ENCODE results near the gene ITGA2. TPM values are rescaled to one million over a fixed set of nuclear protein-coding genes. Genes with fewer than 3 reads are reported as not detected.

Gene ITGA2
- total RNA-seq, 1 donor from 2014 or later, result 3.1 TPM

DNA sequence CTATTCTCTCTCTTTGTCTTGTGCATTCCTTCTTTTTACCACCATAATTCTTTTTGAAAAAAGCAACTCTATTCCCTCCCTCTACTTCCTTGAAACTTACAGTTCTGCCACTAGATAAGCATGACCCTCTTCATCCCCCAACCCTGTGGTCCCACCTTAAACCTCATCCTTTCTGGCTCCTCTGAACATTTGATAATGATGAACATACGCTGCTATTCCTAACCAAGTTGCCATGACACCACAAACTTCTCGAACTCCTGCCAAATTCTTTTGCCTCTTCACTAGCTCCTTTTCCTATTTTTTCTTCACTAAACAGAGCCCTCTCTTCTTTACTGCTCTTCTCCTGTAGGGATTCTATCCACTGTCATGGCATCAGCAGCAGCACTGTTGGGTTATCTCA is 63.3 kb downstream of the ITGA2 start:
- H3K4me3 Mint-ChIP-seq, result no peak overlapping the region
- H3K4me1 Mint-ChIP-seq (ENCODE audit: low read depth), result peaks cover 5% of the 10 kb centered on the region
- H3K36me3 Mint-ChIP-seq (ENCODE audit: low read depth), result peaks cover 15% of the 10 kb centered on the region
- H3K27me3 Mint-ChIP-seq (ENCODE audit: insufficient read depth), result peaks cover 5% of the 10 kb centered on the region
- DNase-seq (ENCODE audit: low spot score), result no peak
- intact Hi-C loops (cut with micrococcal nuclease), result no loop called here
- no peaks in the 10 kb centered on the region for H3K9me3 Mint-ChIP-seq
- no peak overlapping the region for H3K27ac Mint-ChIP-seq

DNA sequence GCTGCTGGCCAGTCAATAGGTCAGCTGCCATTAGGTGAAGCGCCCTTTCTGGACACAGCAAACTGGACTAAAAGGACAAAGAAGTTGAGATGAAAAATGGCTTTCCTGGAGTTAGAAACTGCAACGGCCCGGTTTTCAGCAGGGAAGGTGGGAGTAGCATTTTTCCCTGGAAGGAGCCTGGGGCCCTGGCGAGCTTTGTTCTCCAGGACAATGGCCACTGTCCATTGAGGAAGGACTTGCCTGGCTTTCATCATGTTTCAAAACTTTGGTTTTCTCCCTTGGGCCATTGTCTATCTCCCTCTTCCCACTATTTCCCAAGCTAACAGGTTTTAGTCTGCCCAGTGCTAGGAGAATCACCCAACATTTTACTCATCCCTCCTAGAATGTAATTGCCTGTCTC is 64.2 kb downstream of the ITGA2 start:
- no peaks in the 10 kb centered on the region for H3K9me3 Mint-ChIP-seq
- H3K4me3 Mint-ChIP-seq, result no peak overlapping the region
- peaks cover 6% of the 10 kb centered on the region for H3K27me3 Mint-ChIP-seq (ENCODE audit: insufficient read depth)
- intact Hi-C loops (cut with micrococcal nuclease), result no loop called here
- H3K36me3 Mint-ChIP-seq (ENCODE audit: low read depth), result peaks cover 17% of the 10 kb centered on the region
- DNase-seq (ENCODE audit: low spot score), result no peak
- no peak overlapping the region for H3K27ac Mint-ChIP-seq
- no peaks in the 10 kb centered on the region for H3K4me1 Mint-ChIP-seq (ENCODE audit: low read depth)

DNA sequence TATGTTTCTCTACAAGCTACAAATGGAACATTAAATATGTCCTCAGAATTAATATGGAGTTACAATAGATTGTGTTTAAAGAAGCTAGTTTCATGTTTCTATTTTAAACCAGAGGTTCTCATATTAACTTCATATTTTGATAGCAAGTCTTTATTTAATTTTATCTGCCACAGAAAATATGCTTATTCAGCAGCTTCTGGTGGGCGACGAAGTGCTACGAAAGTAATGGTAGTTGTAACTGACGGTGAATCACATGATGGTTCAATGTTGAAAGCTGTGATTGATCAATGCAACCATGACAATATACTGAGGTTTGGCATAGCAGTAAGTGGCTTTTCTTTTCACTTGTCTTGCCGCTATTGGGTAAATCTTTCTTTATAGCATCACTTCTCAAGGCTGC is 66.2 kb downstream of the ITGA2 start:
- H3K27ac Mint-ChIP-seq, result no peak overlapping the region
- intact Hi-C loops (cut with micrococcal nuclease), result no loop called here
- no peak overlapping the region for H3K4me3 Mint-ChIP-seq
- peaks cover 22% of the 10 kb centered on the region for H3K36me3 Mint-ChIP-seq (ENCODE audit: low read depth)
- no peaks in the 10 kb centered on the region for H3K9me3 Mint-ChIP-seq
- DNase-seq (ENCODE audit: low spot score), result no peak
- peaks cover 5% of the 10 kb centered on the region for H3K27me3 Mint-ChIP-seq (ENCODE audit: insufficient read depth)
- H3K4me1 Mint-ChIP-seq (ENCODE audit: low read depth), result no peaks in the 10 kb centered on the region

DNA sequence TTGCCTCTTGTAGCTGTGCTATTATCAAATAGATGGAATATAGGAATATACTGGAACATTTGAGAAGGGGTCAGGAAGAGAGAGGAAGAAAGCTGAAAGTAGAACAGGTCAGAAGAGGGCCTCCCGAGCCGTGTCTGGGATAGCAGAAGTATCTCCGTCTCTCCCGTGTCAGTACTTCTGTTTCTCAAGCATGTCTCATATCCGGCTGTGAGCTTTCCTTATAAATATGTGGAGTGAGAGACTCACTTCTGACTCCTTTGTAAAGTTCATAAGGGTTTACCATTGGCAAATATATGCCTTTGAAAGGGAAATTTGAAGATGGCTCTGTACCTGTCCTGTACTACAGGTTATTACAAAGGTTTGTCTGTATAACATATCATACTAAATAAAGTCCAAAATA is 70.1 kb downstream of the ITGA2 start:
- Mint-ChIP-seq H3K9me3 (no peaks in the 10 kb centered on the region), H3K27ac (no peak overlapping the region), H3K36me3 (ENCODE audit: low read depth) (peaks cover 35% of the 10 kb centered on the region), H3K27me3 (ENCODE audit: insufficient read depth) (peaks cover 4% of the 10 kb centered on the region), H3K4me1 (ENCODE audit: low read depth) (no peaks in the 10 kb centered on the region), H3K4me3 (no peak overlapping the region)
- DNase-seq (ENCODE audit: low spot score), result no peak
- intact Hi-C loops (cut with micrococcal nuclease), result no loop called here

DNA sequence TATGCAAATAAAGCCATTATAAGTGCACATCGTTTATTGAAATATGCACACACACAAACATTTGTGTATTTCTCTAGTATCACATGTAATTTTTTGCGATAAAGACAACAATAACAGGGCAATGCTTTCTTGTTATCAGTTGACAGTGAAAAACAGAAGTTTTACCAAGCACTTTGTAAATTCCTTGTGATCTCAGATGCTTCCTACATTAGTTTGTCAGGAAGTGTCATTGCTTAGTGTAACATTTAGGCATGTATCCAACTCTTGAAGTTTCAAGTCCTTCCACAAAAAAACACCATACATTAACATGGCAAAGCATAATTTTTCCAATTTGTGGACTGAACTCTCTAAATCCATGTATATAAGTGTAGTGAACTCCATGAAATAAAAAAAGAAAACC is 74.0 kb downstream of the ITGA2 start:
- Mint-ChIP-seq H3K9me3 (no peaks in the 10 kb centered on the region), H3K4me1 (ENCODE audit: low read depth) (peaks cover 13% of the 10 kb centered on the region), H3K36me3 (ENCODE audit: low read depth) (peaks cover 53% of the 10 kb centered on the region), H3K27me3 (ENCODE audit: insufficient read depth) (peaks cover 1% of the 10 kb centered on the region), H3K4me3 (no peak overlapping the region), H3K27ac (no peak overlapping the region)
- DNase-seq (ENCODE audit: low spot score), result no peak
- intact Hi-C loops (cut with micrococcal nuclease), result no loop called here

DNA sequence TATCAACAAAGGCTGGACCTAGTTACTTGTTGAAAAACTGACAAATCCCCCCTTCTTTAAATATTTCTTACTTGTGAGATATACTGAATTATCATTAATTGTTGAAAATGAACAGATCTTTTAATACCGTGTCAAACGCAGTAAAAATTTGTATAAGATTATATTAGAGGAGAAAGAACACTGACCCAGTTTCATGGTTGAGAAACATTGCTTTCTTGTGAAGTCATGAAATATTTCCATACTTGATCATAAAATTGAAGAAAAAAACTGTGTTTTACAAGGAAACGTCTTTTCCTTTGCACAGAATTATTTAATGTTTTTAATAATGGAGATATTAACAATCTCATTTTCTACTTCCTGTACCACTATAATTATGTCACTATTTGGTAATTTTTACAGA is 74.6 kb downstream of the ITGA2 start:
- peaks cover 13% of the 10 kb centered on the region for H3K4me1 Mint-ChIP-seq (ENCODE audit: low read depth)
- H3K36me3 Mint-ChIP-seq (ENCODE audit: low read depth), result peaks cover 53% of the 10 kb centered on the region
- no peaks in the 10 kb centered on the region for H3K9me3 Mint-ChIP-seq
- intact Hi-C loops (cut with micrococcal nuclease), result no loop called here
- H3K4me3 Mint-ChIP-seq, result no peak overlapping the region
- no peak for DNase-seq (ENCODE audit: low spot score)
- H3K27me3 Mint-ChIP-seq (ENCODE audit: insufficient read depth), result no peaks in the 10 kb centered on the region
- no peak overlapping the region for H3K27ac Mint-ChIP-seq

DNA sequence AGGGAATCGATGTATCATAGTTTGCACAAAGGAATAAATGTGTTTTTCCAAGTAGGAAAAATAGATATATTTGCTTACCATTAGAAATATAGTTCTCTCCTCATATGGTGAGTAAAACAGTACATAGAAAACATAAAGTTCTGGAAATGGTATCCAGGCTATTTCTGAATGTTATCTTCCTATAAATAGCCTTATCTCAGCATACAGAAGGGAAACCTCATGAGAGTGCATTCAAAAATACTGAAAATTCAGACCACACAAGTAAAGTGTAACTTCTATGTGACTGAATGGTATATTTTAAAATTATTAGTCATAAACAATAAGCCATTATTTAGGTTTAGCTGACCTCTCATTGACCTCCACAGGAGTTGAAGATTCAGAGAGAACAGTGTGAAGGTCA is 76.9 kb downstream of the ITGA2 start:
- Mint-ChIP-seq H3K9me3 (no peaks in the 10 kb centered on the region), H3K27me3 (ENCODE audit: insufficient read depth) (no peaks in the 10 kb centered on the region), H3K27ac (no peak overlapping the region), H3K4me3 (no peak overlapping the region), H3K4me1 (ENCODE audit: low read depth) (peaks cover 32% of the 10 kb centered on the region), H3K36me3 (ENCODE audit: low read depth) (peaks cover 48% of the 10 kb centered on the region)
- intact Hi-C loops (cut with micrococcal nuclease), result loop anchor here (5.0 kb wide), 1 partner anchor 324 kb away; no protein-coding TSS in a partner anchor
- no peak for DNase-seq (ENCODE audit: low spot score)

DNA sequence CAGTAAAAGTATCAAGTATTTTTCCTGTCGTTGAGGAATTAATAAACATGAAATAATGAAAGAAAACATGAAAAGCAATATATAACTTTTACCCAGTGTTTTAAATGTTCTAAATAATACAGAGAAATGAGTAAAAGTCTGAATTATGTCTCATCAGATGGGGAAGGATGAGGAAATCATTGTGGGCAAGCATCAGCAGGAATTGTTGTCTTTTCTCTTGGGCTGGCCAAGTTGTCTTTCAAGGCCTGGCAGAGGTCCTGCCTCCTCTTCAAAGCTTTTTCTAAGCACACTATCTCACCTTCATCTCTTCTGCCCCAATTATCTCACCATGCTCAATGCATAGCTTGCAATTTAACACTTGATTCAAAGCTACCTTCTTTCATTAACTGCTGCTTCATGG is 78.5 kb downstream of the ITGA2 start:
- Mint-ChIP-seq H3K27ac (no peak overlapping the region), H3K9me3 (no peaks in the 10 kb centered on the region), H3K4me1 (ENCODE audit: low read depth) (peaks cover 41% of the 10 kb centered on the region), H3K4me3 (no peak overlapping the region), H3K36me3 (ENCODE audit: low read depth) (peaks cover 44% of the 10 kb centered on the region), H3K27me3 (ENCODE audit: insufficient read depth) (no peaks in the 10 kb centered on the region)
- no peak for DNase-seq (ENCODE audit: low spot score)
- intact Hi-C loops (cut with micrococcal nuclease), result loop anchor here (5.0 kb wide), 1 partner anchor 325 kb away; no protein-coding TSS in a partner anchor

DNA sequence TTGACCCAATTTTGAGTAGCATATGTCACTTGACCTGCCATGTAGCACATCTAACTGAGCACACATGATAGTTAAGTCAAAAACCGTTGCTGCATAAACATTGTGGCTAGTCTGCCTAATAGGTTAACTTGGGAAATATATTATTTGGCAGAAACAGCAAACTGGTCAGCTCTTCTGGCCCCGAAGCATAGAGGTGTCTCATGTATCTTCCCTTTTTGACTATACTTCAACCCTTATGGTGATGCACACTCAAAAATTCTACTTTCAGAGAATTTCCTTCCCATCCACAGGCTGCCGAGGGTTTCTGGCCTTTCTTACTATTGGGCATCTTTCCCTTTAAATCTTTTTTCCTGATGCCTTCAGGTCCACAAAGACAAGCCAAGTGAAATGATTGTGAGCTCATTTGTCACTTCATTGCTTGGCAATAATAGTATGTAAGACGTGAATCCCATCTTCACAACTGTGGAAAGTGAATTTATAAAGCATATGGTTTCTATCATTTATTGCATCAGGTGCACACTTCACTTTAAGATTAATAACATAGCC is 79.2 kb downstream of the ITGA2 start:
- H3K4me1 Mint-ChIP-seq (ENCODE audit: low read depth), result peaks cover 41% of the 10 kb centered on the region
- no peak overlapping the region for H3K4me3 Mint-ChIP-seq
- H3K27me3 Mint-ChIP-seq (ENCODE audit: insufficient read depth), result no peaks in the 10 kb centered on the region
- H3K36me3 Mint-ChIP-seq (ENCODE audit: low read depth), result peaks cover 49% of the 10 kb centered on the region
- no peak for DNase-seq (ENCODE audit: low spot score)
- H3K9me3 Mint-ChIP-seq, result no peaks in the 10 kb centered on the region
- intact Hi-C loops (cut with micrococcal nuclease), result loop anchor here (5.0 kb wide), 1 partner anchor 326 kb away; no protein-coding TSS in a partner anchor
- no peak overlapping the region for H3K27ac Mint-ChIP-seq

DNA sequence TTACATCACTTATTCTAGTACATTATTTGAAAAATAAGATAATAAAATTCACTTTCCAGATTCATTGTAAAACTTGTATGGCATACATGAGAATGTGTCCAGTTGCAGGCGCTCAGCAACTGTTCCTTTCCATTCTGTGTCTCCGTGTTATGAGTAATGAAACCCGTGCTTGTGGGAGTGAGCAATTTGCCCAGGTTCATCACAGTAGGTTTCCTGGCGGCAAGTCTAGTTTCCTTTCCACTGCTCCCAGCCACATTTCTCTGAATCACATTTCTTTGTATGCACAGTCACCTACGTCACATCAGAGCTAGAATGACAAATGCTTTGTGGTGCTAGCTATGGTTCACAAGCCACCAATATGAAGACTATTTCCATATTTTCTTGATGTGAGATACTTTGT is 80.5 kb downstream of the ITGA2 start:
- Mint-ChIP-seq H3K27ac (peak overlapping the region; percentile 82), H3K4me3 (peak overlapping the region; percentile 41), H3K4me1 (ENCODE audit: low read depth) (peaks cover 41% of the 10 kb centered on the region), H3K36me3 (ENCODE audit: low read depth) (peaks cover 53% of the 10 kb centered on the region), H3K27me3 (ENCODE audit: insufficient read depth) (no peaks in the 10 kb centered on the region), H3K9me3 (no peaks in the 10 kb centered on the region)
- intact Hi-C loops (cut with micrococcal nuclease), result loop anchor here (1.0 to 5.0 kb wide), 12 partner anchors 11 to 1241 kb away; partner anchors contain the start of genes ARL15 and MOCS2
- peak; percentile 71 for DNase-seq (ENCODE audit: low spot score)

DNA sequence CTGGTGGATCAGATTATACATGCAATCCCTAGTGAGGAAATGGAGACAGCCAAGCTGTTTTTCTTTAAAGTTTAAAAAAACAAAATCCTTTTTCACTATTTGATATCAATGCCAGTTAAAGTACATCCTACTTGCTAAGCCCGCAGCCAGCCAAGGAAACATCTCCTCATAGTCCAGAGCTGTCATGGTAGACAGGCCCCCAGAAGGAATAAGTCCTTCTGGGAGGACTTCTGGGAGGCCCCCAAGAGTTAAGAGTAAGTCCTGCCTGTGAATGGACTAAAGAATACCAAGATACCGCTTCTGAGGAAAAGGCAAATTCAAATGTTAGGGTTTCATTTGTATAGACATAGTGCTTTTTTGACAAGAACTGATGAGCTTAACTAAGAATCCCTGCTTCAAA is 82.1 kb downstream of the ITGA2 start:
- Mint-ChIP-seq H3K36me3 (ENCODE audit: low read depth) (peaks cover 53% of the 10 kb centered on the region), H3K27ac (no peak overlapping the region), H3K4me3 (no peak overlapping the region), H3K4me1 (ENCODE audit: low read depth) (peaks cover 41% of the 10 kb centered on the region), H3K27me3 (ENCODE audit: insufficient read depth) (peaks cover 2% of the 10 kb centered on the region), H3K9me3 (no peaks in the 10 kb centered on the region)
- intact Hi-C loops (cut with micrococcal nuclease), result no loop called here
- no peak for DNase-seq (ENCODE audit: low spot score)

DNA sequence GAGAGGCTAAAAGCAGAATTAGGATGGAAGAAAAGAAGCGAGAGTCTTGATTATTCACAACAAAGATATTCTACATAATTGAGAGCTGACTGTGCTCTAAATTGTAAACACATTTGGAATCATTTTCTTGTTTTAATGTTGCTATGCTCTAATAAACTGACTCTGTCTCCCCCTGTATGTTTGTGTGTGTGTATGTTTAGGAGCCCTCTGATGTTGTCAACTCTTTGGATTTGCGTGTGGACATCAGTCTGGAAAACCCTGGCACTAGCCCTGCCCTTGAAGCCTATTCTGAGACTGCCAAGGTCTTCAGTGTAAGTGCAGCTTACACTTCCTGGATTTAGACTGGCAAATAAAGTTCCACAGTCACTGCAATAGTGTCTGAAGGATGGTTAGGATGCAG is 82.6 kb downstream of the ITGA2 start:
- Mint-ChIP-seq H3K9me3 (no peaks in the 10 kb centered on the region), H3K4me1 (ENCODE audit: low read depth) (peaks cover 41% of the 10 kb centered on the region), H3K27me3 (ENCODE audit: insufficient read depth) (peaks cover 2% of the 10 kb centered on the region), H3K27ac (no peak overlapping the region), H3K4me3 (no peak overlapping the region), H3K36me3 (ENCODE audit: low read depth) (peaks cover 56% of the 10 kb centered on the region)
- intact Hi-C loops (cut with micrococcal nuclease), result no loop called here
- no peak for DNase-seq (ENCODE audit: low spot score)

DNA sequence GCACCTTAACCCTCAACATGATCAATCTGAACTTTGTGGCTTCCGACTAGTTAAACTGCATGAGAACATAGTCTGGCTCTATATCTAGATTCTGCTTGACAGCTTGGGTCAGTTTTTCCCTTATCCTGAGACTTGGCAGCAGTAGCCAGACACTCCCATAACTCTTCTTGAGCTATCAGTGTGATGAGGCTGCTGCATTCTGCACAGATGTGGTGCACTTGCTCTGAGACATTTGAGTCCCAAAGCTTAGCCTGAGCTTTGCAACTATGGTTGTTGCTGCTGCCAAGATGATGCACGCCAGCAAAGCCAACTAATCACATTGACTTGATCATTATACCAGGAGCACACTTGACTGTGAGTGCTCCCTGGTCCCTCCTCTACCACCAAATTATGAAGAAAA is 84.2 kb downstream of the ITGA2 start:
- Mint-ChIP-seq H3K36me3 (ENCODE audit: low read depth) (peaks cover 51% of the 10 kb centered on the region), H3K27me3 (ENCODE audit: insufficient read depth) (peaks cover 2% of the 10 kb centered on the region), H3K27ac (no peak overlapping the region), H3K9me3 (no peaks in the 10 kb centered on the region), H3K4me3 (no peak overlapping the region), H3K4me1 (ENCODE audit: low read depth) (peaks cover 28% of the 10 kb centered on the region)
- no peak for DNase-seq (ENCODE audit: low spot score)
- intact Hi-C loops (cut with micrococcal nuclease), result no loop called here

DNA sequence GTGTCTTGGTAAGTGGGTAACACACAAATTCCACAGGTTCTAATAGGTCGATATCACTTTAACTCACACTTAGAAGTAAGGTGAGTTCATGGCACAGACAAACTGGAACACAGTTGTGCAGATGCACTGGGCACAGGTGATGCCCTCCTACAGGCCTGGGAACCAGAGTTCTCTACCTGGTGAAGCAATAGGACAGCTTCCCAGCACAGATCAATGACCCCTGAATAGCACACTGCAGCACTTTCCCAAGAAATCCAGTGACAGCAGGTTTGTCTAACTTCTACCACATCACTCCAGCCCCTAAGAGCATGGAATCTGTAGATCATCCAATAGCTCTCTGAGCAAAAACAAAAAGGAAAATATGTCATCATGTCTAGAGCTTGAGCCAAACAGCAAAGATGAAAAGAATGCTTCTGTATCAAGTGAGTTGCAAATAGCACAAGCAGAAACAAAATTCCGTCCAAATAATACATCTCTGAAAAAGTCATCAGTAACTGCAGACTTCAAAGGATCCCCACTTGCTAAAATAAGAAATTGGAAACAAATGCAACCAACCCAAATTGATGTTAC is 86.9 kb downstream of the ITGA2 start:
- Mint-ChIP-seq H3K36me3 (ENCODE audit: low read depth) (peaks cover 53% of the 10 kb centered on the region), H3K27me3 (ENCODE audit: insufficient read depth) (peaks cover 2% of the 10 kb centered on the region), H3K27ac (no peak overlapping the region), H3K4me1 (ENCODE audit: low read depth) (peaks cover 22% of the 10 kb centered on the region), H3K4me3 (no peak overlapping the region), H3K9me3 (peaks cover 3% of the 10 kb centered on the region)
- intact Hi-C loops (cut with micrococcal nuclease), result no loop called here
- no peak for DNase-seq (ENCODE audit: low spot score)
